Hepatocyte (in vitro differentiated cells): Measurements from ENCODE around the gene S1PR3. TPM values are rescaled to one million over a fixed set of nuclear protein-coding genes. Genes with fewer than 3 reads are reported as not detected.

ENCODE experiments used
- DNase-seq: peaks from one replicate; pipeline ENCODE4 v3.0.0-alpha.2; 2016; ENCODE audit warnings: low spot score
- H2AFZ ChIP-seq: fragments of 200-600 bp; sonication (generic); 2 replicates; pipeline ENCODE4 v1.6.0; 2016; ENCODE audit warnings: antibody characterized with exemption, mild to moderate bottlenecking
- H3K27ac ChIP-seq: fragments of 200-600 bp; sonication (generic); 2 replicates; pipeline ENCODE4 v1.5.1; 2016; ENCODE audit warnings: mild to moderate bottlenecking
- H3K27me3 ChIP-seq: fragments of 200-600 bp; sonication (generic); 2 replicates; pipeline ENCODE4 v1.6.1; 2016
- H3K36me3 ChIP-seq: fragments of 200-600 bp; sonication (generic); replicated peaks from 2 replicates; pipeline ENCODE4 v1.5.1; 2016; ENCODE audit warnings: low read depth; ENCODE audit not compliant: insufficient read depth
- H3K4me1 ChIP-seq: fragments of 200-600 bp; sonication (generic); 2 replicates; pipeline ENCODE4 v1.5.1; 2016; ENCODE audit warnings: mild to moderate bottlenecking, moderate library complexity; ENCODE audit not compliant: insufficient read depth
- H3K4me2 ChIP-seq: fragments of 200-600 bp; sonication (generic); 2 replicates; pipeline ENCODE4 v1.6.0; 2016
- H3K4me3 ChIP-seq: fragments of 200-600 bp; sonication (generic); 2 replicates; pipeline ENCODE4 v1.5.1; 2016; ENCODE audit warnings: mild to moderate bottlenecking
- H3K79me2 ChIP-seq: fragments of 200-600 bp; sonication (generic); 2 replicates; pipeline ENCODE4 v1.6.0; 2017; ENCODE audit warnings: mild to moderate bottlenecking
- H3K9me2 ChIP-seq: fragments of 200-600 bp; sonication (generic); replicated peaks from 2 replicates; pipeline ENCODE4 v1.6.0; 2017; ENCODE audit warnings: mild to moderate bottlenecking; ENCODE audit not compliant: insufficient read depth
- H3K9me3 ChIP-seq: fragments of 200-600 bp; sonication (generic); 2 replicates; pipeline ENCODE4 v1.5.1; 2016; ENCODE audit warnings: low read depth, mild to moderate bottlenecking
- H4K20me1 ChIP-seq: fragments of 200-600 bp; sonication (generic); 2 replicates; pipeline ENCODE4 v1.6.0; 2016; ENCODE audit warnings: mild to moderate bottlenecking; ENCODE audit not compliant: insufficient read depth, poor library complexity, severe bottlenecking
- EZH2 ChIP-seq: fragments of 200-600 bp; sonication (generic); IDR thresholded peaks from 2 replicates; pipeline ENCODE4 v1.6.1; 2016; ENCODE audit warnings: antibody characterized with exemption, mild to moderate bottlenecking, borderline replicate concordance
- EZH2phosphoT487 ChIP-seq: fragments of 200-600 bp; sonication (generic); IDR thresholded peaks from one replicate; pipeline ENCODE4 v1.6.1; 2018; ENCODE audit warnings: antibody characterized with exemption, mild to moderate bottlenecking, low read depth, moderate library complexity; ENCODE audit not compliant: unreplicated experiment, severe bottlenecking
- WGBS: methylation state at CpG from one replicate; pipeline ENCODE4 v1.1.6; 2016; ENCODE audit warnings: low lambda C conversion rate; ENCODE audit errors: missing lambda C conversion rate; 5-methylcytosine and 5-hydroxymethylcytosine counted together
- polyA plus RNA-seq: library from polyadenylated mRNA; unstranded; fragments of >200 nt; fragmentation: Nextera tagmentation; extraction: Ambion mirVana; gene quantifications from 2 replicates; pipeline ENCODE4 v1.2.1, GENCODE V29; 2016
- total RNA-seq: library from RNA; depleted of rRNA; stranded (reverse); fragments of >200 nt; gene quantifications from 2 replicates; pipeline ENCODE4 v1.2.3, GENCODE V29; 2014
- TF ChIP-seq, protein P1 (sequence below): fragments of 200-600 bp; sonication (generic); IDR thresholded peaks from 2 replicates; pipeline ENCODE4 v1.5.1; 2016; ENCODE audit warnings: antibody characterized with exemption, mild to moderate bottlenecking; ENCODE audit not compliant: poor library complexity

S1PR3 gene
- total and polyA plus RNA-seq, 2 experiments from 2014 or later, result 21.4 to 46.1 TPM

GRCh38 chr9:89006996-89007967 lies 16.0 kb downstream of the S1PR3 start:
- Histone ChIP-seq H3K9me3 (no peaks in the 10 kb centered on the region), H3K4me1 (peaks cover 7% of the 10 kb centered on the region), H3K4me3 (no peak overlapping the region), H2AFZ (no peak overlapping the region), H3K36me3 (no peaks in the 10 kb centered on the region), H3K27ac (no peak overlapping the region), H3K9me2 (no peaks in the 10 kb centered on the region), H3K79me2 (peaks cover 14% of the 10 kb centered on the region), H3K27me3 (no peaks in the 10 kb centered on the region), H4K20me1 (peaks cover 7% of the 10 kb centered on the region), H3K4me2 (no peak overlapping the region)
- 77% methylated on average over 9 of the region's 9 CpGs for WGBS
- DNase-seq, result peak; percentile 1
- TF ChIP-seq, protein P1, sequence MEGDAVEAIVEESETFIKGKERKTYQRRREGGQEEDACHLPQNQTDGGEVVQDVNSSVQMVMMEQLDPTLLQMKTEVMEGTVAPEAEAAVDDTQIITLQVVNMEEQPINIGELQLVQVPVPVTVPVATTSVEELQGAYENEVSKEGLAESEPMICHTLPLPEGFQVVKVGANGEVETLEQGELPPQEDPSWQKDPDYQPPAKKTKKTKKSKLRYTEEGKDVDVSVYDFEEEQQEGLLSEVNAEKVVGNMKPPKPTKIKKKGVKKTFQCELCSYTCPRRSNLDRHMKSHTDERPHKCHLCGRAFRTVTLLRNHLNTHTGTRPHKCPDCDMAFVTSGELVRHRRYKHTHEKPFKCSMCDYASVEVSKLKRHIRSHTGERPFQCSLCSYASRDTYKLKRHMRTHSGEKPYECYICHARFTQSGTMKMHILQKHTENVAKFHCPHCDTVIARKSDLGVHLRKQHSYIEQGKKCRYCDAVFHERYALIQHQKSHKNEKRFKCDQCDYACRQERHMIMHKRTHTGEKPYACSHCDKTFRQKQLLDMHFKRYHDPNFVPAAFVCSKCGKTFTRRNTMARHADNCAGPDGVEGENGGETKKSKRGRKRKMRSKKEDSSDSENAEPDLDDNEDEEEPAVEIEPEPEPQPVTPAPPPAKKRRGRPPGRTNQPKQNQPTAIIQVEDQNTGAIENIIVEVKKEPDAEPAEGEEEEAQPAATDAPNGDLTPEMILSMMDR, result no peak
- no peak for TF ChIP-seq EZH2
- no peak for TF ChIP-seq EZH2phosphoT487

DNA sequence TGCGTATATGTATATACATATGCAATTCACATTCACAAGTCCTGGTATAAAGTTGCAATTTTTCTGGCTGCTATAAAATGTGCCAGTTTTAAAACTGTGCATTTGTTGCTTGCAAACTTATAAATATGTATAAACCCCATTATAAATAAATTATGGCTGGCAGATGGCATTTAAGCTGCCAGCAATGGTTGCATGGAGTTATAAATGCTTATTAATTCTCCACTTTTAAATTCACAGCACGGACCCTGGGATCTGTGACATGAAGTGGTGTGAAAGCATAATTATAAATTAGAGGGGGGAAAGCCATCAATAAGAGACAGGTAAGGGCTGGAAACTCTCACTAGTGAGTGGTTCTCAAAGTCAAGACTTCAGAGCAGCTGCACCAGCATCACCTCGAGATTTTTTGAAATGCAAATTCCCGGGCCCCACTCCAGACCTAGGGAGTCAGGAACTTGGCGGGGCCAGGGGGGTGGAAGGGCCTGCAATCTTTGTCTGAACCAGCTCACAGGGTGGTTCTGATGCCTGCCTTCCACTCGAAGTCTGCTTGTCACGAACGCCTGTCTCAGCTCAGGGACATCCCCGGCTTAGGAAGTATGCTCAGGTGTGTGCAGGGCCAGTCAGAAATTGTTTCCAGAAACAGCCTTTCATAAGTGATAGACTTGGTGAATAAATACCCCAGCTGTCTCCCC lies 16.9 kb downstream of the S1PR3 start:
- peaks cover 4% of the 10 kb centered on the region for H4K20me1 ChIP-seq
- H3K36me3 ChIP-seq, result no peaks in the 10 kb centered on the region
- H3K27ac ChIP-seq, result no peak overlapping the region
- no peak overlapping the region for H3K4me3 ChIP-seq
- no peaks in the 10 kb centered on the region for H3K9me2 ChIP-seq
- no peaks in the 10 kb centered on the region for H3K9me3 ChIP-seq
- H2AFZ ChIP-seq, result no peak overlapping the region
- peaks cover 7% of the 10 kb centered on the region for H3K4me1 ChIP-seq
- TF ChIP-seq, protein P1, result no peak
- TF ChIP-seq EZH2, result no peak
- no peak for TF ChIP-seq EZH2phosphoT487
- WGBS, result 79% methylated on average over 9 of the region's 9 CpGs
- DNase-seq, result no peak
- no peak overlapping the region for H3K4me2 ChIP-seq
- H3K27me3 ChIP-seq, result no peaks in the 10 kb centered on the region
- peaks cover 7% of the 10 kb centered on the region for H3K79me2 ChIP-seq

DNA sequence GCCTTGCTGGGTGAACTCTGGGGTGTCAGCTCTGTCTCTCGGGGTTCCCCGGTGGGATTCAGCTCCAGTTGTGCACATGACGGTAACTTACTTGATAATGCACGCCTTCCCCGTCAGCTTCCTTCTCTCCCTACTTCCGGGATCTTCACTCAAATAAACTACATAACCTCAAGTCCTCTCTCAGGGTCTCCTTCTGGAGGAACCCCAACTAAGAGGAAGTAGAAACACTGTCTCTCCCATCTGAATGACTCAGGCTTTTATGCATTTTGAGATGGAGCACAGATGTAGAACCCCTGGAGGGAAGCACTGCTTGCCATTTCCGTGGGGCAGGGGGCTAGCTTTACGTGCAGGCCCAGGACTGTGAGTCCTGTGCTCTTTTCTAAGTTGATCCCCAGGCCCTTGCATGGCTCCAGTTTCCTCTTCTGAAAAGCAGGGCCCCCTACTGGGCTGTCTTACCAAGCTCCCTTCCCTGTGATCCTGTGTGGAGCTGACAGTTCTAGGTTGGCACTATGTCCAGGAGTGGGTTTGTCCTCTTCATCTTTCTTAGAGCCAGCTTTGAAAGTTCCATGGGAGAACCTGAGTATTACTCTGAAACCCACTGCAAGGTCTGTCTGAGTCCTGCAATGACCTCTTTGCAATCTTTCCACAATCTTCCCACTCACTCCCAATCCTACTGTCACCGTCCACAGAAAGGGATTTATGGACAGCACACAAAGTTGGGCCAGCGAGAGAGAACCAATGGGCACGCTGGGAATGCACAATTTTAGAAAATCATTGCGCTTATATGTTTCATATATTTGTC lies 17.7 kb downstream of the S1PR3 start:
- Histone ChIP-seq H3K27ac (no peak overlapping the region), H4K20me1 (peaks cover under 1% of the 10 kb centered on the region), H2AFZ (no peak overlapping the region), H3K4me1 (peaks cover 7% of the 10 kb centered on the region), H3K4me3 (no peak overlapping the region), H3K27me3 (no peaks in the 10 kb centered on the region), H3K9me3 (no peaks in the 10 kb centered on the region), H3K9me2 (no peaks in the 10 kb centered on the region), H3K36me3 (no peaks in the 10 kb centered on the region), H3K4me2 (no peak overlapping the region), H3K79me2 (no peaks in the 10 kb centered on the region)
- no peak for TF ChIP-seq EZH2
- TF ChIP-seq, protein P1, result peak; percentile 4
- DNase-seq, result no peak
- 83% methylated on average over 12 of the region's 12 CpGs for WGBS
